ENCODE measurements around the gene SLC2A1. TPM values are rescaled to one million over a fixed set of nuclear protein-coding genes. Genes with fewer than 3 reads are reported as not detected.

The SLC2A1 gene
- total RNA-seq, 2 experiments from 2014 or later: 168 to 170 TPM

DNA sequence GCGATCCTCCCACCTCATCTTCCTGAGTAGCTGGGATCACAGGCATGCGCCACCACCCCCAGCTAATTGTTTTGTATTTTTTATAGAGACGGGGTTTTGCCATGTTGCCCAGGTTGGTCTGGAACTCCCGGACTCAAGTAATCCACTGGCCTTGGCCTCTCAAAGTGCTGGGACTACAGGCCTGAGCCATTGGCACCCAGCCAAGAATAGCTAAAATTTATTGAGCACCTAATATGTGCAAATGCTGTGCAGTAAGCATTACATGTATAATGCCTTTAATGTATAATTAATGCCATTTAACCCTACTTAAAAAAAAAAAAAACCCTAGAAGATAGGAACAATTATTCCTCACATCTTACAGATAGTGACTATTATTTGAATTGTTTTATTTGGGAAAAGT lies 69.4 kb downstream of the SLC2A1 start:
- ChIA-PET CTCF (interaction anchor here (0.7 kb wide), 1 partner anchor 67 kb away, joined by 3 read pairs; no protein-coding TSS in a partner anchor), POLR2A (no interaction called here)

DNA sequence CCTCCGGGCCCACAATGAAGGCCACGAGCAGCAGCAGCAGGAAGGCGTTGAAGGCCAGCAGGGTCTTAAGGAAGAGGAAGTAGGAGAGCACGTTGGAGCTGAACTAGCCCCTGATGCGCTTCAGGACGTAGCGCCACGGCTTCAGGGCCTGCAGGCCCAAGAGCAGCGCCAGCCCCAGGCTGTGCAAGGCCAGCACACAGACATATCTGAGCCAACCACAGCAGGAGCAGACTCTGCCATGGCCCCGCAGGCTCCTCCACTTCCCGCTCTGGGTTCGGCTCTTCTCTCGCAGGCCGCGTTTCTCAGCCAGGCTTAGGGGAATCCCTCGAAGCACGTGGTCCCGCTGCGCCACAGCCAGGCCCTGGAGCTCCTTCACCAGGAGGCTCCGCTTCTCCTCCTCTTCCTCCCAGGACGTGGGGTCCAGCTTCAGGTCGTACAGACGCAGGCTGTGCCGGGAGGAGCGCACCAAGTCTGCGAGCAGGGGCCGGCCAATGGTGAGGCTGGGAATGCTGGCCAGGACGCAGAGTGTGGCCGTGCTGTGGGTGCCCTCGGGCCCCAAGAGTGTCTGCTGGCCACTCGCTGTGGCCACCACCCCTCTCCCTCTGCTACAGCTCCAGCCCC lies 70.5 kb downstream of the SLC2A1 start:
- ChIA-PET POLR2A (no interaction called here), CTCF (no interaction called here)

DNA sequence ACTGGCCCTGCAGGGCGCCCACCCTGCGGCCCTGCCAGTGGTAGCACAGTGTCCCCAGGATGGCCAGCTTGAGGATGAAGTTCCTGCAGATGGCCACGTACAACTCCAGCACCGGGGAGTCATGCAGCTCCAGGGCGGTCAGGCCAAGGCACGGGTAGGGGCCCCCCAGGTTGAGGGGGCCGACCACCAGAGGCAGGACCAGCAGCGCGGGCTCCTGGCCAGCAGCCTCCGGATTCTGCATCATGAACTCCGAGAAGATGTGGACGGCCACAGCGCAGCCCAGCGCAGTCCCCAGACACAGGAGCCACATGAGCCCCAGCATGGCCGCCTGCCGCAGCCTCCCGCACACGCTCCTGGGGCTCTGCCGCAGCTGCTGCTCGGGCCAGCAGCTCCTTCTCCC lies 71.3 kb downstream of the SLC2A1 start:
- CTCF ChIA-PET: no interaction called here

GRCh38 chr1:42886800-42887199 lies 71.9 kb downstream of the SLC2A1 start:
- ChIA-PET POLR2A (no interaction called here), CTCF (no interaction called here)

More for the DNA sequence above, 71.3 kb downstream of the SLC2A1 start:
- POLR2A ChIA-PET: no interaction called here

GRCh38 chr1:42886046-42886739 lies 72.5 kb downstream of the SLC2A1 start:
- ChIA-PET POLR2A (no interaction called here), CTCF (no interaction called here)

GRCh38 chr1:42880384-42880783 lies 78.3 kb downstream of the SLC2A1 start:
- POLR2A ChIA-PET: no interaction called here
- CTCF ChIA-PET: interaction anchor here (0.5 kb wide), 1 partner anchor 123 kb away, joined by 3 read pairs; no protein-coding TSS in a partner anchor

DNA sequence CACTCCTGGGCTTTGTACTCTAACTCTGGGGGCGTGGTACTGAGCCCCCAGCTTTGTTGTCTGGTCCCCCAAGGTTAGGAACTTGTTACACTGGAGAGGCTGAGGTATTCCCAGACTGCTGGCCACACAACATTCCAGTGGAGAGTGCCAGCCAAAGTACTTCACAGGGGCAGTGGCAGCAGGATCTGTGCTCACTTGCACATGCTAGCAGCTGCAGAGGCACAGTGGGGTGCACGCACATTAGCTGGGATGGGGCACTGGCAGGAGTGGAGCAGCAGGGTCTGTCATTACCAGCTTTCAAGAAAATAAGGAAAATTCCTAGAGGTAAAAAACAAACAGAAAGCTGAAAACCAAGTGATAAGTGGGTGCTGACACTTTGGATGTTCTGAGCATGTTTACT lies 81.3 kb downstream of the SLC2A1 start:
- CTCF ChIA-PET: no interaction called here
- POLR2A ChIA-PET: no interaction called here

DNA sequence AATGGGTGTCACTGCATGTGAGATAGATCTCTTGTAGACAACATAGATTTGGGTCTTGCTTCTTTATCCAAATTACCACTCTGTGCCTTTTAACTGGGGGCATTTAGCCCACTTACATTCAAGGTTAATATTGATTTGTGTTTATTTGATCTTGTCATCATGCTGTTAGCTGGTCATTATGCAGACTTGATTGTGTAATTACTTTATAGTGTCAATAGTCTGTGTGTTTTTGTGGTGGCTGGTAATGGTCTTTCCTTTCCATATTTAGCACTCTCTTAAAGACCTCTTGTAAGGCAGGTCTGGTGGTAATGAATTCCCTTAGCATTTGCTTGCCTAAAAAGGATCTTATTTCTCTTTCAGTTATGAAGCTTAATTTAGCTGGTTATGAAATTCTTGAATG lies 82.7 kb downstream of the SLC2A1 start:
- POLR2A ChIA-PET: no interaction called here

More for the DNA sequence above, 82.7 kb downstream of the SLC2A1 start:
- CTCF ChIA-PET: interaction anchor here (1.1 kb wide), 1 partner anchor 198 kb away, joined by 3 read pairs; no protein-coding TSS in a partner anchor

Other genes with a start within 250 kb of the SLC2A1 start
- gene CLDN19, start 218.6 kb downstream of the SLC2A1 start, total RNA-seq: not detected
- gene P3H1, start 191.8 kb downstream of the SLC2A1 start, total RNA-seq: 10 to 100 TPM; 31.5 to 35.5 TPM
- gene C1orf50, start 191.6 kb downstream of the SLC2A1 start, total RNA-seq: 1 to 10 TPM; 5.9 to 6.9 TPM
- gene TMEM269, start 173.9 kb downstream of the SLC2A1 start, total RNA-seq: under 1 TPM in 1 of 2 experiments, not detected in 1; 0.13 TPM
- gene ERMAP, start 141.7 kb downstream of the SLC2A1 start, total RNA-seq: 1 to 10 TPM; 2.5 to 3.0 TPM
- gene SVBP, start 141.5 kb downstream of the SLC2A1 start, total RNA-seq: 10 to 100 TPM; 11.8 to 11.9 TPM
- gene ZNF691, start 112.3 kb downstream of the SLC2A1 start, total RNA-seq: 10 to 100 TPM; 12.0 to 12.2 TPM
- gene EBNA1BP2, start 213.4 kb upstream of the SLC2A1 start, total RNA-seq: 100 to 1,000 TPM; 165 TPM
- under 1 TPM; 0.25 to 0.42 TPM for gene CFAP57, start 213.5 kb upstream of the SLC2A1 start, total RNA-seq